HG03175 (cell line): ENCODE measurements around the gene ADGRD2.

Source experiments
- ATAC-seq: cut with Tn5 transposase; IDR thresholded peaks from one replicate; pipeline ENCODE4 v1.9.1; 2021; ENCODE audit warnings: mild to moderate bottlenecking, moderate library complexity; ENCODE audit not compliant: unreplicated experiment

ADGRD2 gene

GRCh38 chr9:124456341-124457078 lies 6.3 kb downstream of the ADGRD2 start:
- no peak for ATAC-seq

- no peak for ATAC-seq
Observed at GRCh38 chr9:124457079-124457886, 7.0 kb downstream of the ADGRD2 start.

GRCh38 chr9:124457887-124458431 lies 7.7 kb downstream of the ADGRD2 start:
- no peak for ATAC-seq

GRCh38 chr9:124458441-124458840 lies 8.2 kb downstream of the ADGRD2 start:
- no peak for ATAC-seq

GRCh38 chr9:124462739-124463138 lies 12.5 kb downstream of the ADGRD2 start:
- no peak for ATAC-seq

- no peak for ATAC-seq
Observed at GRCh38 chr9:124465736-124466135, 15.5 kb downstream of the ADGRD2 start.

- ATAC-seq, result no peak
Observed at GRCh38 chr9:124467410-124468060, 17.3 kb downstream of the ADGRD2 start.

GRCh38 chr9:124468061-124468740 lies 17.9 kb downstream of the ADGRD2 start:
- no peak for ATAC-seq

GRCh38 chr9:124469011-124469832 lies 19.0 kb downstream of the ADGRD2 start:
- no peak for ATAC-seq

GRCh38 chr9:124470306-124470705 lies 20.1 kb downstream of the ADGRD2 start:
- no peak for ATAC-seq

GRCh38 chr9:124470726-124471125 lies 20.5 kb downstream of the ADGRD2 start:
- ATAC-seq, result no peak

GRCh38 chr9:124471761-124472160 lies 21.5 kb downstream of the ADGRD2 start:
- ATAC-seq, result no peak

- ATAC-seq, result no peak
Observed at GRCh38 chr9:124472770-124473169, 22.5 kb downstream of the ADGRD2 start.

GRCh38 chr9:124473310-124473709 lies 23.1 kb downstream of the ADGRD2 start:
- ATAC-seq, result no peak

GRCh38 chr9:124474151-124474550 lies 23.9 kb downstream of the ADGRD2 start:
- ATAC-seq, result no peak

GRCh38 chr9:124475158-124475867 lies 25.1 kb downstream of the ADGRD2 start:
- no peak for ATAC-seq

GRCh38 chr9:124475868-124476690 lies 25.8 kb downstream of the ADGRD2 start:
- no peak for ATAC-seq

- ATAC-seq, result no peak
Observed at GRCh38 chr9:124477211-124477647, 27.0 kb downstream of the ADGRD2 start.
